Effector memory CD4-positive, alpha-beta T cell (primary cell): Measurements from ENCODE around the gene KIF18B.
"Not testable (repeated sequence)": the region's sequence is repeated elsewhere in the genome, so short reads cannot be mapped to it uniquely, and the experiment has no call there.

Experiments used
- DNase-seq, 3 donors: peaks; one replicate each; pipeline ENCODE4 v3.0.0-alpha.2; 2020
- H3K27ac ChIP-seq: 2 replicates; pipeline ENCODE4 v1.7.0; 2013; ENCODE audit warnings: mild to moderate bottlenecking, low read length, moderate library complexity; ENCODE audit not compliant: insufficient read depth, poor library complexity, severe bottlenecking
- H3K27me3 ChIP-seq: replicated peaks from 2 replicates; pipeline ENCODE4 v1.7.0; 2013; ENCODE audit warnings: mild to moderate bottlenecking, low read length; ENCODE audit not compliant: insufficient read depth, control insufficient read depth, poor library complexity, severe bottlenecking
- H3K36me3 ChIP-seq: 2 replicates; pipeline ENCODE4 v1.7.0; 2013; ENCODE audit warnings: mild to moderate bottlenecking, low read length, moderate library complexity; ENCODE audit not compliant: control insufficient read depth, insufficient read depth
- H3K4me1 ChIP-seq: 2 replicates; pipeline ENCODE4 v1.7.0; 2013; ENCODE audit warnings: low read length, mild to moderate bottlenecking; ENCODE audit not compliant: control insufficient read depth, insufficient read depth, poor library complexity, severe bottlenecking
- H3K4me3 ChIP-seq: 2 replicates; pipeline ENCODE4 v1.7.0; 2013; ENCODE audit warnings: low read length, low read depth, mild to moderate bottlenecking; ENCODE audit not compliant: insufficient read depth, poor library complexity, severe bottlenecking
- H3K9me3 ChIP-seq: 2 replicates; pipeline ENCODE4 v1.7.0; 2013; ENCODE audit warnings: mild to moderate bottlenecking, low read length, moderate library complexity; ENCODE audit not compliant: control insufficient read depth

KIF18B gene

GRCh38 chr17:44959821-44960531 is 12.4 kb upstream of the KIF18B start:
- peaks cover 18% of the 10 kb centered on the region for H3K27me3 ChIP-seq
- H3K9me3 ChIP-seq: no peaks in the 10 kb centered on the region
- peaks cover 9% of the 10 kb centered on the region for H3K4me1 ChIP-seq
- DNase-seq: no peak
- no peak overlapping the region for H3K27ac ChIP-seq
- H3K36me3 ChIP-seq: no peaks in the 10 kb centered on the region
- peak overlapping the region; percentile 22 for H3K4me3 ChIP-seq

- Histone ChIP-seq H3K4me1 (peaks cover 9% of the 10 kb centered on the region), H3K36me3 (no peaks in the 10 kb centered on the region), H3K27me3 (peaks cover 18% of the 10 kb centered on the region), H3K27ac (no peak overlapping the region), H3K9me3 (no peaks in the 10 kb centered on the region), H3K4me3 (no peak overlapping the region)
- DNase-seq: no peak
Measured at GRCh38 chr17:44956998-44957981, 9.7 kb upstream of the KIF18B start.

- H3K27me3 ChIP-seq: peaks cover 12% of the 10 kb centered on the region
- H3K4me3 ChIP-seq: no peak overlapping the region
- H3K4me1 ChIP-seq: peaks cover 9% of the 10 kb centered on the region
- no peaks in the 10 kb centered on the region for H3K9me3 ChIP-seq
- H3K36me3 ChIP-seq: no peaks in the 10 kb centered on the region
- H3K27ac ChIP-seq: no peak overlapping the region
- no peak for DNase-seq
Measured at GRCh38 chr17:44955674-44956425, 8.3 kb upstream of the KIF18B start.

- H3K36me3 ChIP-seq: no peaks in the 10 kb centered on the region
- no peak overlapping the region for H3K27ac ChIP-seq
- H3K4me3 ChIP-seq: no peak overlapping the region
- H3K27me3 ChIP-seq: no peaks in the 10 kb centered on the region
- no peaks in the 10 kb centered on the region for H3K9me3 ChIP-seq
- no peaks in the 10 kb centered on the region for H3K4me1 ChIP-seq
- no peak for DNase-seq
Measured at GRCh38 chr17:44952946-44953475, 5.4 kb upstream of the KIF18B start.

GRCh38 chr17:44948315-44948795 is 782 bp upstream of the KIF18B start:
- no peaks in the 10 kb centered on the region for H3K36me3 ChIP-seq
- H3K9me3 ChIP-seq: no peaks in the 10 kb centered on the region
- no peak overlapping the region for H3K27ac ChIP-seq
- no peak for DNase-seq
- no peaks in the 10 kb centered on the region for H3K27me3 ChIP-seq
- peaks cover 8% of the 10 kb centered on the region for H3K4me1 ChIP-seq
- H3K4me3 ChIP-seq: peak overlapping the region; percentile 78

- H3K27me3 ChIP-seq, H3K27ac ChIP-seq, DNase-seq, H3K4me1 ChIP-seq, H3K4me3 ChIP-seq, H3K9me3 ChIP-seq, H3K36me3 ChIP-seq: not testable (repeated sequence)
Measured at GRCh38 chr17:44945652-44946051, 1.9 kb downstream of the KIF18B start.

GRCh38 chr17:44942456-44942855 is 5.1 kb downstream of the KIF18B start:
- Histone ChIP-seq H3K9me3 (no peaks in the 10 kb centered on the region), H3K4me1 (peaks cover 8% of the 10 kb centered on the region), H3K36me3 (no peaks in the 10 kb centered on the region), H3K4me3 (no peak overlapping the region), H3K27me3 (no peaks in the 10 kb centered on the region), H3K27ac (no peak overlapping the region)
- DNase-seq: no peak

- Histone ChIP-seq H3K27me3 (no peaks in the 10 kb centered on the region), H3K4me1 (peaks cover 1% of the 10 kb centered on the region), H3K27ac (no peak overlapping the region), H3K36me3 (no peaks in the 10 kb centered on the region), H3K4me3 (no peak overlapping the region), H3K9me3 (no peaks in the 10 kb centered on the region)
- no peak for DNase-seq
Measured at GRCh38 chr17:44941712-44942331, 5.8 kb downstream of the KIF18B start.

GRCh38 chr17:44940768-44941167 is 6.8 kb downstream of the KIF18B start:
- Histone ChIP-seq H3K4me3 (no peak overlapping the region), H3K27ac (no peak overlapping the region), H3K36me3 (no peaks in the 10 kb centered on the region), H3K9me3 (no peaks in the 10 kb centered on the region), H3K4me1 (no peaks in the 10 kb centered on the region), H3K27me3 (no peaks in the 10 kb centered on the region)
- no peak for DNase-seq
